Calu3 (cell line): ENCODE results near the gene TRIM27. TPM values are rescaled to one million over a fixed set of nuclear protein-coding genes. Genes with fewer than 3 reads are reported as not detected.
"Not testable (repeated sequence)": the region's sequence is repeated elsewhere in the genome, so short reads cannot be mapped to it uniquely, and the experiment has no call there.

ENCODE experiments used
- BruUV-seq: library from RNA; stranded (reverse); fragments of 400-500 nt; replicated peaks from 2 replicates; lab custom pipeline; 2021; lab: Mats Ljungman, UMichigan
- CTCF ChIA-PET: fragments of 300-600 bp; sonication (Branson Sonifier 250); formaldehyde crosslinking; loops from one replicate; lab custom pipeline; 2022; ENCODE audit warnings: antibody characterized with exemption; lab: Charles Lee
- DNase-seq: peaks from one replicate; pipeline ENCODE4 v3.0.0; 2022
- H3K27ac Mint-ChIP-seq: one replicate; pipeline ENCODE4 v1.8.0; 2022; ENCODE audit warnings: mixed read lengths; ENCODE audit not compliant: unreplicated experiment
- H3K27me3 Mint-ChIP-seq: one replicate; pipeline ENCODE4 v1.8.0; 2022; ENCODE audit warnings: mixed read lengths; ENCODE audit not compliant: unreplicated experiment
- H3K36me3 Mint-ChIP-seq: one replicate; pipeline ENCODE4 v1.8.0; 2022; ENCODE audit warnings: mild to moderate bottlenecking, moderate library complexity, mixed read lengths; ENCODE audit not compliant: insufficient read depth, unreplicated experiment
- H3K4me1 Mint-ChIP-seq: one replicate; pipeline ENCODE4 v1.8.0; 2022; ENCODE audit warnings: mild to moderate bottlenecking, low read depth, mixed read lengths; ENCODE audit not compliant: unreplicated experiment
- H3K4me3 Mint-ChIP-seq: one replicate; pipeline ENCODE4 v1.8.0; 2022; ENCODE audit warnings: mild to moderate bottlenecking, low read depth, moderate library complexity, mixed read lengths; ENCODE audit not compliant: unreplicated experiment
- H3K9me3 Mint-ChIP-seq: one replicate; pipeline ENCODE4 v1.8.0; 2022; ENCODE audit warnings: low read depth, mixed read lengths; ENCODE audit not compliant: unreplicated experiment
- intact Hi-C: fragments of 100-400 bp; cut with micrococcal nuclease; formaldehyde crosslinking; loops from one replicate; pipeline ENCODE4 v1.10.0; 2022; ENCODE audit not compliant: unreplicated experiment
- total RNA-seq: library from RNA; stranded (reverse); gene quantifications from 2 replicates; pipeline ENCODE4 v1.2.3, GENCODE V29; 2022
- TF ChIP-seq, protein P1 (sequence below): fragments of 200-600 bp; IDR thresholded peaks from one replicate; pipeline ENCODE4 v1.8.0; 2022; ENCODE audit warnings: antibody characterized with exemption; ENCODE audit not compliant: unreplicated experiment

The TRIM27 gene
- total RNA-seq, 1 experiment from 2014 or later: 91.6 TPM

- Mint-ChIP-seq H3K27ac (no peak overlapping the region), H3K27me3 (no peaks in the 10 kb centered on the region)
Observed at GRCh38 chr6:28965706-28966105, 41.9 kb upstream of the TRIM27 start.

DNA sequence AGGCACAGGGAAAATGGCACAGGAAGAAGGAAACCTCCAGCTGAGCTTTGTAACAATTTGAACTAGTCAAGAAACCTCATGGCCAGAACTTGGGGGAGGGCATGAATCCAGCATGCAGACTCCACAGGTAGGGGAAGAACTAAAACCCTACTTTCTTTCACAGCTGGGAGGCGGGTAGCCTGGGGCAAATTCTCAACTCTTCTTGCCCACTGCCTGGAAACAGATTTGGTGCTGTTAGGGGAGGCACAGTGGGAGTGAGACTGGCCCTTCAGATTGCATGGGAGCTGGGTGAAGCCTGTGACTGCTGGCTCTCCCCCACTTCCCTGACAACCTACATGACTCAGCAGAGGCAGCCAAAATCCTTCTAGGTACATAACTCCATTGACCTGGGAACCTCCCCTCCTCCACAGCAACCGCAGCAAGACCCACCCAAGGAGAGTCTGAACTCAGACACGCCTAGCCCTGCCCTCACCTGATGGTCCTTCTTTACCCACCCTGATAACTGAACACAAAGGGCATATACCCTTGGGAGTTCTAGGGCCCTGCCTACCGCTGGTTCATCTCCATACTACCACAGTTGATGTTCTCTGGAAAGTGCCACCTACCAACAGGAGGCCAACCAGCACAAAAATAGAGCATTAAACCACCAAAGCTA is 37.2 kb upstream of the TRIM27 start:
- intact Hi-C loops: no loop called here
- no peak overlapping the region for H3K27ac Mint-ChIP-seq
- TF ChIP-seq, protein P1, sequence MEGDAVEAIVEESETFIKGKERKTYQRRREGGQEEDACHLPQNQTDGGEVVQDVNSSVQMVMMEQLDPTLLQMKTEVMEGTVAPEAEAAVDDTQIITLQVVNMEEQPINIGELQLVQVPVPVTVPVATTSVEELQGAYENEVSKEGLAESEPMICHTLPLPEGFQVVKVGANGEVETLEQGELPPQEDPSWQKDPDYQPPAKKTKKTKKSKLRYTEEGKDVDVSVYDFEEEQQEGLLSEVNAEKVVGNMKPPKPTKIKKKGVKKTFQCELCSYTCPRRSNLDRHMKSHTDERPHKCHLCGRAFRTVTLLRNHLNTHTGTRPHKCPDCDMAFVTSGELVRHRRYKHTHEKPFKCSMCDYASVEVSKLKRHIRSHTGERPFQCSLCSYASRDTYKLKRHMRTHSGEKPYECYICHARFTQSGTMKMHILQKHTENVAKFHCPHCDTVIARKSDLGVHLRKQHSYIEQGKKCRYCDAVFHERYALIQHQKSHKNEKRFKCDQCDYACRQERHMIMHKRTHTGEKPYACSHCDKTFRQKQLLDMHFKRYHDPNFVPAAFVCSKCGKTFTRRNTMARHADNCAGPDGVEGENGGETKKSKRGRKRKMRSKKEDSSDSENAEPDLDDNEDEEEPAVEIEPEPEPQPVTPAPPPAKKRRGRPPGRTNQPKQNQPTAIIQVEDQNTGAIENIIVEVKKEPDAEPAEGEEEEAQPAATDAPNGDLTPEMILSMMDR: no peak
- CTCF ChIA-PET: no interaction called here
- peaks cover 8% of the 10 kb centered on the region for H3K4me1 Mint-ChIP-seq
- no peaks in the 10 kb centered on the region for H3K27me3 Mint-ChIP-seq
- no TSS peak for BruUV-seq
- peaks cover 11% of the 10 kb centered on the region for H3K9me3 Mint-ChIP-seq
- no peak overlapping the region for H3K4me3 Mint-ChIP-seq
- no peaks in the 10 kb centered on the region for H3K36me3 Mint-ChIP-seq
- no peak for DNase-seq

More at GRCh38 chr6:28965706-28966105, 41.9 kb upstream of the TRIM27 start:
- peaks cover 8% of the 10 kb centered on the region for H3K9me3 Mint-ChIP-seq
- peaks cover under 1% of the 10 kb centered on the region for H3K4me1 Mint-ChIP-seq
- H3K36me3 Mint-ChIP-seq: no peaks in the 10 kb centered on the region
- H3K4me3 Mint-ChIP-seq: no peak overlapping the region
- TF ChIP-seq, protein P1: no peak
- DNase-seq: no peak
- intact Hi-C loops: no loop called here
- CTCF ChIA-PET: no interaction called here
- BruUV-seq: no TSS peak

- H3K36me3 Mint-ChIP-seq, CTCF ChIA-PET, BruUV-seq, H3K27ac Mint-ChIP-seq, H3K27me3 Mint-ChIP-seq, H3K4me1 Mint-ChIP-seq, intact Hi-C loops, DNase-seq, H3K4me3 Mint-ChIP-seq, H3K9me3 Mint-ChIP-seq: not testable (repeated sequence)
Observed at GRCh38 chr6:28958561-28959243, 34.9 kb upstream of the TRIM27 start.

GRCh38 chr6:28957795-28958314 is 34.1 kb upstream of the TRIM27 start:
- H3K27me3 Mint-ChIP-seq, BruUV-seq, H3K27ac Mint-ChIP-seq, H3K9me3 Mint-ChIP-seq, intact Hi-C loops, DNase-seq, H3K4me3 Mint-ChIP-seq, CTCF ChIA-PET: not testable (repeated sequence)
- peaks cover 18% of the 10 kb centered on the region for H3K4me1 Mint-ChIP-seq
- peaks cover 13% of the 10 kb centered on the region for H3K36me3 Mint-ChIP-seq

DNA sequence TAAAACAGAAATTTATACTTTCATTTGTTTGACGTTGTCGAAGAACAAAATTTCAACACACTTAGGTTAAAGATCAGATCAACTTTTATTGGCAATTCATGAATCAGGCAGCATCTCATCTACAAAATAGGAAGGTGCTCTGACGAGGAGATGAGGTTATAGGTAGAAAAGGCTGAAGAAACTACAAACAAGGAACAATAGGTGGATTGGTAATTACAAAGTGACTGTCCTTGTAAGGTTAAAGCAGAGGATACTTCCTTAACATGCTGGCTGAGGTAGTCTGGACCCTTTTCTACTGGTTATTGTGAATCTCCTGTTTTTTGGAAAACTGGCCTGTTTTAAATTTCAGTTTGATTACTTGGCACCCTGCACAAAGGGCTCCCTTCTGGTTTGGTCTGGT is 32.5 kb upstream of the TRIM27 start:
- no TSS peak for BruUV-seq
- Mint-ChIP-seq H3K4me3 (no peak overlapping the region), H3K27ac (no peak overlapping the region), H3K4me1 (peaks cover 24% of the 10 kb centered on the region), H3K9me3 (peaks cover 4% of the 10 kb centered on the region), H3K36me3 (peaks cover 19% of the 10 kb centered on the region), H3K27me3 (no peaks in the 10 kb centered on the region)
- no peak for DNase-seq
- CTCF ChIA-PET: no interaction called here
- TF ChIP-seq, protein P1: no peak
- intact Hi-C loops: no loop called here
